LNCaP clone FGC (cell line): ENCODE data around the gene OLFM1.

Experiments
- DNase-seq: peaks from one replicate; pipeline ENCODE4 v3.0.0-alpha.2; 2011; ENCODE audit warnings: low read depth
- H3K4me3 ChIP-seq: 2 replicates; pipeline ENCODE4 v1.5.1; 2011; ENCODE audit warnings: mild to moderate bottlenecking, low read depth, low read length, control low read depth
- CTCF ChIP-seq: IDR thresholded peaks from 2 replicates; pipeline ENCODE4 v1.5.1; 2012; ENCODE audit warnings: mild to moderate bottlenecking; ENCODE audit not compliant: control insufficient read depth, insufficient read depth; ENCODE audit errors: extremely low read depth

Gene OLFM1

GRCh38 chr9:135134268-135135022 lies 47.0 kb downstream of the OLFM1 start:
- DNase-seq = no peak
- H3K4me3 ChIP-seq = no peak overlapping the region
- no peak for TF ChIP-seq CTCF

GRCh38 chr9:135135171-135135928 lies 47.9 kb downstream of the OLFM1 start:
- no peak overlapping the region for H3K4me3 ChIP-seq
- TF ChIP-seq CTCF = no peak
- no peak for DNase-seq

GRCh38 chr9:135135929-135136315 lies 48.5 kb downstream of the OLFM1 start:
- no peak for TF ChIP-seq CTCF
- no peak for DNase-seq
- no peak overlapping the region for H3K4me3 ChIP-seq

- H3K4me3 ChIP-seq = no peak overlapping the region
- TF ChIP-seq CTCF = no peak
- DNase-seq = no peak
Measured at GRCh38 chr9:135136481-135136880, 49.0 kb downstream of the OLFM1 start.

GRCh38 chr9:135136991-135137832 lies 49.7 kb downstream of the OLFM1 start:
- no peak for TF ChIP-seq CTCF
- no peak for DNase-seq
- no peak overlapping the region for H3K4me3 ChIP-seq

GRCh38 chr9:135138078-135138855 lies 50.8 kb downstream of the OLFM1 start:
- TF ChIP-seq CTCF = no peak
- no peak overlapping the region for H3K4me3 ChIP-seq
- DNase-seq = no peak
